H9 (cell line): ENCODE data around the gene PAXX. TPM values are rescaled to one million over a fixed set of nuclear protein-coding genes. Genes with fewer than 3 reads are reported as not detected.

Experiments
- DNase-seq: peaks from one replicate; pipeline ENCODE4 v3.0.0-alpha.2; 2017
- H2AFZ ChIP-seq: one replicate; pipeline ENCODE4 v1.6.1; 2013; ENCODE audit warnings: mild to moderate bottlenecking, low read length, control low read depth, moderate library complexity
- H2AK5ac ChIP-seq: 2 replicates; pipeline ENCODE4 v1.6.1; 2013; ENCODE audit warnings: low read length, control low read depth, mixed read lengths; ENCODE audit not compliant: insufficient read length
- H2BK120ac ChIP-seq: one replicate; pipeline ENCODE4 v1.6.1; 2013; ENCODE audit warnings: low read depth, mild to moderate bottlenecking, low read length, control low read depth, inconsistent platforms; ENCODE audit not compliant: poor library complexity, severe bottlenecking
- H2BK12ac ChIP-seq: 2 replicates; pipeline ENCODE4 v1.6.1; 2013; ENCODE audit warnings: low read length, control low read depth, mixed read lengths, low read depth; ENCODE audit not compliant: insufficient read length
- H2BK15ac ChIP-seq: 2 replicates; pipeline ENCODE4 v1.6.1; 2013; ENCODE audit warnings: low read depth, low read length, control low read depth
- H2BK20ac ChIP-seq: one replicate; pipeline ENCODE4 v1.6.1; 2013; ENCODE audit warnings: low read depth, mild to moderate bottlenecking, low read length, control low read depth, inconsistent platforms; ENCODE audit not compliant: poor library complexity, severe bottlenecking
- H2BK5ac ChIP-seq: 2 replicates; pipeline ENCODE4 v1.6.1; 2013; ENCODE audit warnings: low read length, control low read depth, mixed read lengths; ENCODE audit not compliant: insufficient read length
- H3K14ac ChIP-seq: 2 replicates; pipeline ENCODE4 v1.6.1; 2013; ENCODE audit warnings: low read length, control low read depth; ENCODE audit not compliant: insufficient read depth
- H3K18ac ChIP-seq: 2 replicates; pipeline ENCODE4 v1.6.1; 2013; ENCODE audit warnings: low read depth, mild to moderate bottlenecking, mixed read lengths, low read length, control low read depth; ENCODE audit not compliant: insufficient read length
- H3K23ac ChIP-seq: 2 replicates; pipeline ENCODE4 v1.6.1; 2013; ENCODE audit warnings: low read length, control low read depth, mixed read lengths, low read depth; ENCODE audit not compliant: insufficient read length
- H3K23me2 ChIP-seq: 2 replicates; pipeline ENCODE4 v1.6.1; 2013; ENCODE audit warnings: low read depth, mild to moderate bottlenecking, mixed read lengths, low read length, control low read depth; ENCODE audit not compliant: insufficient read length, poor library complexity, severe bottlenecking
- H3K27ac ChIP-seq: 2 replicates; pipeline ENCODE4 v1.5.1; 2013; ENCODE audit warnings: low read length, control low read depth, mixed read lengths, low read depth; ENCODE audit not compliant: insufficient read length
- H3K27me3 ChIP-seq: 2 replicates; pipeline ENCODE4 v1.6.1; 2013; ENCODE audit warnings: low read length, control low read depth, inconsistent platforms; ENCODE audit not compliant: insufficient read depth
- H3K4ac ChIP-seq: 2 replicates; pipeline ENCODE4 v1.6.1; 2013; ENCODE audit warnings: low read depth, mild to moderate bottlenecking, control low read depth, inconsistent platforms, low read length, moderate library complexity
- H3K4me1 ChIP-seq: 2 replicates; pipeline ENCODE4 v1.6.1; 2013; ENCODE audit warnings: low read length, control low read depth, inconsistent platforms; ENCODE audit not compliant: insufficient read depth
- H3K4me2 ChIP-seq: 2 replicates; pipeline ENCODE4 v1.6.1; 2013; ENCODE audit warnings: low read length, control low read depth, mixed read lengths; ENCODE audit not compliant: insufficient read length, insufficient read depth
- H3K56ac ChIP-seq: 2 replicates; pipeline ENCODE4 v1.6.1; 2013; ENCODE audit warnings: low read depth, mild to moderate bottlenecking, mixed read lengths, low read length, control low read depth; ENCODE audit not compliant: insufficient read length
- H3K79me1 ChIP-seq: 2 replicates; pipeline ENCODE4 v1.6.1; 2013; ENCODE audit warnings: low read depth, mild to moderate bottlenecking, moderate library complexity, low read length, control low read depth, inconsistent platforms; ENCODE audit not compliant: insufficient read depth, poor library complexity, severe bottlenecking
- H3K79me2 ChIP-seq: 2 replicates; pipeline ENCODE4 v1.6.1; 2013; ENCODE audit warnings: low read length, control low read depth, inconsistent platforms; ENCODE audit not compliant: insufficient read depth
- H3K9ac ChIP-seq: 2 replicates; pipeline ENCODE4 v1.6.1; 2013; ENCODE audit warnings: low read length, control low read depth, mixed read lengths; ENCODE audit not compliant: insufficient read length; ENCODE audit errors: extremely low read depth
- H3K9me3 ChIP-seq: one replicate; pipeline ENCODE4 v1.6.1; 2013; ENCODE audit warnings: low read depth, low read length, inconsistent platforms; ENCODE audit not compliant: control insufficient read depth
- H3T11ph ChIP-seq: one replicate; pipeline ENCODE4 v1.6.1; 2013; ENCODE audit warnings: mild to moderate bottlenecking, low read length, control low read depth, inconsistent platforms
- H4K20me1 ChIP-seq: one replicate; pipeline ENCODE4 v1.6.1; 2013; ENCODE audit not compliant: control insufficient read depth, insufficient read length, insufficient read depth
- H4K5ac ChIP-seq: 2 replicates; pipeline ENCODE4 v1.6.1; 2013; ENCODE audit warnings: low read depth, mild to moderate bottlenecking, mixed read lengths, low read length, control low read depth; ENCODE audit not compliant: insufficient read length
- H4K8ac ChIP-seq: replicated peaks from 2 replicates; pipeline ENCODE4 v1.6.1; 2013; ENCODE audit warnings: low read length, control low read depth, mixed read lengths, low read depth; ENCODE audit not compliant: insufficient read length
- H4K91ac ChIP-seq: 2 replicates; pipeline ENCODE4 v1.6.1; 2013; ENCODE audit warnings: low read depth, mild to moderate bottlenecking, moderate library complexity, mixed read lengths, low read length, control low read depth; ENCODE audit not compliant: insufficient read length
- H3K27ac Mint-ChIP-seq, 3 experiments: 2 replicates in 2 of 3; 3 replicates in 1 of 3; pipeline ENCODE4 v1.8.0; 2020 to 2021; ENCODE audit warnings: mixed read lengths in 3 of 3, mild to moderate bottlenecking in 1 of 3, moderate library complexity in 1 of 3
- H3K27me3 Mint-ChIP-seq: 2 replicates; pipeline ENCODE4 v1.8.0; 2021; ENCODE audit warnings: low read depth, mild to moderate bottlenecking, moderate library complexity, mixed read lengths
- H3K36me3 Mint-ChIP-seq, 3 experiments: 2 replicates in 2 of 3; 3 replicates in 1 of 3; pipeline ENCODE4 v1.8.0; 2020 to 2021; ENCODE audit warnings: low read depth in 3 of 3, mixed read lengths in 3 of 3; ENCODE audit not compliant: insufficient read depth in 1 of 3
- H3K4me1 Mint-ChIP-seq, 2 experiments: 2 replicates each; pipeline ENCODE4 v1.8.0; 2020; ENCODE audit warnings: mixed read lengths in 2 of 2
- H3K4me3 Mint-ChIP-seq, 2 experiments: 2 replicates in 1 of 2; 3 replicates in 1 of 2; pipeline ENCODE4 v1.8.0; 2020 to 2021; ENCODE audit warnings: mild to moderate bottlenecking in 2 of 2, mixed read lengths in 2 of 2, moderate library complexity in 1 of 2
- H3K9me3 Mint-ChIP-seq, 2 experiments: 2 replicates in 1 of 2; 3 replicates in 1 of 2; pipeline ENCODE4 v1.8.0; 2020; ENCODE audit warnings: mild to moderate bottlenecking in 2 of 2, mixed read lengths in 2 of 2, moderate library complexity in 1 of 2
- CTCF ChIP-seq: fragments of 200-600 bp; sonication (generic); conservative IDR thresholded peaks from 3 replicates; pipeline ENCODE4 v1.8.0; 2021; ENCODE audit warnings: antibody characterized with exemption, mild to moderate bottlenecking
- WGBS: extraction: QIAGEN DNeasy Blood & Tissue Kit; methylation state at CpG from one replicate; pipeline ENCODE4 v1.1.7; 2013; ENCODE audit warnings: missing lambda C conversion rate, low lambda C conversion rate, mixed read lengths; ENCODE audit not compliant: insufficient read length; ENCODE audit errors: extremely low coverage; 5-methylcytosine and 5-hydroxymethylcytosine counted together
- total RNA-seq: library from RNA; stranded (reverse); gene quantifications from 2 replicates; pipeline ENCODE4 v1.2.1, GENCODE V29; 2021

The PAXX gene
- total RNA-seq, 1 experiment from 2014 or later = 51.2 TPM

- no peak overlapping the region for H2AFZ ChIP-seq
- H3K4ac ChIP-seq = no peak overlapping the region
- no peaks in the 10 kb centered on the region for H3K23me2 ChIP-seq
- H3K18ac ChIP-seq = no peak overlapping the region
- H3K9ac ChIP-seq = no peak overlapping the region
- H2AK5ac ChIP-seq = no peak overlapping the region
- WGBS = no CpG with 5 or more reads among the region's 33 CpGs
- no peak overlapping the region for H2BK12ac ChIP-seq
- Mint-ChIP-seq H3K36me3 (peaks cover 0 to 2% (median 0%) of the 10 kb centered on the region in 3 experiments; a peak in 2 of 7 replicates), H3K9me3 (peaks cover 4% of the 10 kb centered on the region in 2 experiments; a peak in 3 of 5 replicates), H3K4me3 (no peak overlapping the region), H3K27me3 (peaks cover 17% of the 10 kb centered on the region), H3K4me1 (peaks cover 2% of the 10 kb centered on the region in 2 experiments; a peak in 2 of 4 replicates), H3K27ac (no peak overlapping the region)
- no peak overlapping the region for H2BK5ac ChIP-seq
- no peaks in the 10 kb centered on the region for H3K79me1 ChIP-seq
- H3K4me2 ChIP-seq = peak overlapping the region; percentile 9
- no peak for TF ChIP-seq CTCF
- H4K8ac ChIP-seq = no peak overlapping the region
- no peak overlapping the region for H3K56ac ChIP-seq
- no peaks in the 10 kb centered on the region for H3K9me3 ChIP-seq
- H4K91ac ChIP-seq = no peak overlapping the region
- no peak for DNase-seq
- no peak overlapping the region for H3K23ac ChIP-seq
- no peak overlapping the region for H3K14ac ChIP-seq
- H3K79me2 ChIP-seq = no peaks in the 10 kb centered on the region
- H3K27me3 ChIP-seq = no peaks in the 10 kb centered on the region
- no peak overlapping the region for H4K5ac ChIP-seq
- no peak overlapping the region for H2BK15ac ChIP-seq
- H3K4me1 ChIP-seq = no peaks in the 10 kb centered on the region
- no peaks in the 10 kb centered on the region for H4K20me1 ChIP-seq
- H2BK120ac ChIP-seq = no peak overlapping the region
- H3T11ph ChIP-seq = no peak overlapping the region
- no peak overlapping the region for H2BK20ac ChIP-seq
- H3K27ac ChIP-seq = no peak overlapping the region
Observed at GRCh38 chr9:136985853-136986252, 6.4 kb upstream of the PAXX start.
